DLD1 (cell line): ENCODE measurements around the gene OSTM1.

Experiments
- in situ Hi-C: cut with HindIII; loops from 2 replicates; pipeline ENCODE4 v1.10.0; 2017; ENCODE audit warnings: low sequenced_read_pairs

The OSTM1 gene, protein sequence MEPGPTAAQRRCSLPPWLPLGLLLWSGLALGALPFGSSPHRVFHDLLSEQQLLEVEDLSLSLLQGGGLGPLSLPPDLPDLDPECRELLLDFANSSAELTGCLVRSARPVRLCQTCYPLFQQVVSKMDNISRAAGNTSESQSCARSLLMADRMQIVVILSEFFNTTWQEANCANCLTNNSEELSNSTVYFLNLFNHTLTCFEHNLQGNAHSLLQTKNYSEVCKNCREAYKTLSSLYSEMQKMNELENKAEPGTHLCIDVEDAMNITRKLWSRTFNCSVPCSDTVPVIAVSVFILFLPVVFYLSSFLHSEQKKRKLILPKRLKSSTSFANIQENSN

DNA sequence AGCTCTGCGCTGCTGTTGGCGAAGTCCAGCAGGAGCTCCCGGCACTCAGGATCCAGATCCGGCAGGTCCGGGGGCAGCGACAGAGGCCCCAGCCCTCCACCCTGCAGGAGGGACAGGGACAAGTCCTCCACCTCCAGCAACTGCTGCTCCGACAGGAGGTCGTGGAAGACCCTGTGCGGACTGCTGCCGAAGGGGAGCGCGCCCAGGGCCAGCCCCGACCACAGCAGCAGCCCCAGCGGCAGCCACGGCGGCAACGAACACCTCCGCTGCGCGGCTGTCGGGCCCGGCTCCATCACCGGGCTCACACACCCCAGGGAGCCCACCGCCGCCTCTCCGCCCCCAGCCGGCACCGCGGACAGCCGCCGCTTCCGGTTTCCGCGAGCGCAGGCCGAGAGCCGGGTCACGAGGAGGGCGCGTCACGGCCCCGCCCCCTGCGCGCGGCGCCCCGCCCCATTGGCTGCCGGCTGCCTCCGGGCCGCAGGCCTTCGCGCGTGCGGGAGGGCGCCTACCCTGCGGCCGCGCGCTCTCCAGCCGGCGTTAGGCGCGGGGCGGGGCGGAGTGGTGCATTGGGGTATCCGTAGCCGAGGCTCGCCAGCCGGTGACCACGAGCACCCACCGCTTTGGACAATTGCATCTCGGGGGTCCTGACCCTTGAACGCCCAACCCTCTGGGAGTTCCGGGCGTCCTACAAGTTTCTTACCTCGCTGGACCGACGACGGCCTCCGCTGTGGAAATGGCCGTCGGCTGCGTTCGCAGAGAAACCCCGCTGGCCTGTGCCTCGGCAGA, at the start of gene OSTM1:
Gene OSTM1 (minus strand): TSS at position 383 of the 786 bp plus-strand sequence. CDS start 90 bp downstream, at position 293.
- in situ Hi-C loops: no loop called here

GRCh38 chr6:108123946-108124345, 49.4 kb upstream of the OSTM1 start:
- in situ Hi-C loops: no loop called here

DNA sequence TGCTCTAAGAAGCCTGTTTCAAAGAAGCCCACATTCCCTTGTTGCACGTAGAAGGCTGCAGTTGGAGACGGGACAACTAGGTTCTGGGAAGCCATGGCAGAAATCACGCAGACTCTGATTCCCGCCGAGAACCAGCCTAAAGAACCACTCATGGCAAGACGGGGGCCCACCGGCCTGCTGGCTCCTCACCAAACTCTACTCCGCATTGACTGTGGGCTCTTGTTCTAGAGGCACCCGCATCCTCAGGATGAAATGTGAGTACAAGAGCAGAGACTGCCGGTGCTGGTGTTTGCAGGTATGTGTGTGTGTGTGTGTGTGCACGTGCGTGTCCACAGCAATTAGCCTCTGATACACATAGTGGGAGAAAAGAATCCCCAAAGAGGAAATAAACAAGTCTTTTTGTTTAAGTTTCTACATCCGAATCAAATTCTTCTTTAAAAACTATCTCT, 49.0 kb upstream of the OSTM1 start:
- in situ Hi-C loops: no loop called here

GRCh38 chr6:108121612-108122011, 47.1 kb upstream of the OSTM1 start:
- in situ Hi-C loops: no loop called here

GRCh38 chr6:108120311-108120710, 45.8 kb upstream of the OSTM1 start:
- in situ Hi-C loops: no loop called here

GRCh38 chr6:108119769-108120141, 45.2 kb upstream of the OSTM1 start:
- in situ Hi-C loops: no loop called here

DNA sequence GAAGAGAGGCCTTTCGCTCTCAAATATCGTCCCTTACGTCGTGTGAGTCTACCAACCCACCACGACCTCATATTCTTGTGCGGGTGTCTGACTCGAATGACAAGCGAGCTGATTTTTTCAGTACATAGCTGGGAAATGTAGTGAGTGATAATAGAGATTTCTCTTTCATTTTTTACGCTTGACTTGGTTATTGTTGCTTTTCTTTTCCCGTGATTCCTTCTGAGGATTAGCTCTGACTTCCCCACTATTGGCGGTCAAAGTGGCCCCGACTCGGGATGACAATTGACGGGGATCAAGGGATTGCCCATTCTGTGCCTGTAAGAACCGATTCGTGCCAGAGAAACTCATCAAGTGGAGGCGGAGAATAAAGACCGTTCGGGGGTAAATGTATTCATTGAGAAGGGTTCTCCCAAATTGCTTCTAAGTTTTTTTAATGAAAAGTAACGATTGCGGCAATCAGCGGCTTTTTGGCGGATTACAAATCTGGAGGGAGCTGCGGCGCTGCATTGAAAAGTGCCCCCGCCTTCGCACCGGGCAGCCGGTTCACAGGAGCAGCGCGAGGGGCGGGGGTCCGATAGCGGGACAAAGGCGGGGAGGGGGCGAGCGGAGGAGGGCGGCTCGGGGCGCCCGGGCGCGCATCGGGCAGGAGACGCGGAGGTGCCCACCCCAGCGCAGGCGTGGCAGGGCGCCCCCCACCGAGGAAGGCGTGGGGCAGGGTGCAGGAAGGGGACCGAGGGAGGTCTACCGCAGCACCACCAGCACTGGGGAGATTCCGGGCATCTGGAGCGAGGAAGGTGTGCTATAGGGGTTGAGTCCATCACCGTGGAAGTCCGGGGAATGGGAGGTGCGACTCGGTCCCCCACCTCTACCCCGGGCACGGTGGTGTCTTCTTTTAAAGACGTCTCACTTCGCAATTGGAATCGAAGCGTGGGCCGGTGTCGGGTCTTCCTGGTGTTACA, 44.5 kb upstream of the OSTM1 start:
- in situ Hi-C loops: no loop called here

- in situ Hi-C loops: no loop called here
These were observed 43.8 kb upstream of the OSTM1 start for GRCh38 chr6:108118359-108118724.

- in situ Hi-C loops: no loop called here
These were observed 43.2 kb upstream of the OSTM1 start for GRCh38 chr6:108117427-108118358.

- in situ Hi-C loops: no loop called here
These were observed 42.2 kb upstream of the OSTM1 start for GRCh38 chr6:108116546-108117426.

- in situ Hi-C loops: no loop called here
These were observed 41.1 kb upstream of the OSTM1 start for GRCh38 chr6:108115598-108116058.

DNA sequence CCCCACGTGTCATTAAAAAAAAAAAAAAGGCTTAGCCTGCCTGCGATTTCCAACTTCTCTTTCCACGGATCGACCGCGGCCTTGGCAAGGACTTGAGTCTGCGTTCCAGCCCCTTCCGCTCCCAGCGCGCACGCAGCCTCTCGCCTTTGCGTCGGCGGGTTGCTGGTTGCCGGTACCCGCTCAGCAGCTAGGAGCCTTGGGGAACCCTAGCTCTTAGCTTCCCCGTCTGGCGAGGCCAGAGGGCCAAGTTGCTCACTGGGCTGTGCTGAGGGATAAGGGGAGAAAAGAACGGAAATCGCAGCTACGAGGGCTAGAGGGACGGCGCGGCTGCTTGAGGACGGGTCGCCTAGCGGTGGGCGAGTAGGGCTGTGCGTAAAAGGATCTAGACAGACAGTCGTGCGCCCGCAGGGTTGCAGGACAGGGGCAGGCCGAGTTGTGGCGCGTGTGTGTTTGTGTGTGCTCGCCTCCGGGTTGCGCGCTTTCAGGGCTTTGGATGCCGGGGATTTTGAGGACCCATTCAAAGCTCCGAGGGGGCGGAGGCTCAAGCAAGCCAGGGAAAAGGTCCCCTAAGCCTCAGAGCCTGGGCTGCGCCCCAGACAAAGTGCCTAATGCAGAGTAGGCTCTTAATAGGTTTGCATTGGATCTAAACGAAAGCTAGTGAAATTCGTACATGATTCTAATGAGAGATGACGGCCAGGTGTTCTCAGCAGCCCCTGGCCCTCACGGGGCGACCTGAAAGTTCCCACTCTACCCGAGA, 40.5 kb upstream of the OSTM1 start:
- in situ Hi-C loops: no loop called here

DNA sequence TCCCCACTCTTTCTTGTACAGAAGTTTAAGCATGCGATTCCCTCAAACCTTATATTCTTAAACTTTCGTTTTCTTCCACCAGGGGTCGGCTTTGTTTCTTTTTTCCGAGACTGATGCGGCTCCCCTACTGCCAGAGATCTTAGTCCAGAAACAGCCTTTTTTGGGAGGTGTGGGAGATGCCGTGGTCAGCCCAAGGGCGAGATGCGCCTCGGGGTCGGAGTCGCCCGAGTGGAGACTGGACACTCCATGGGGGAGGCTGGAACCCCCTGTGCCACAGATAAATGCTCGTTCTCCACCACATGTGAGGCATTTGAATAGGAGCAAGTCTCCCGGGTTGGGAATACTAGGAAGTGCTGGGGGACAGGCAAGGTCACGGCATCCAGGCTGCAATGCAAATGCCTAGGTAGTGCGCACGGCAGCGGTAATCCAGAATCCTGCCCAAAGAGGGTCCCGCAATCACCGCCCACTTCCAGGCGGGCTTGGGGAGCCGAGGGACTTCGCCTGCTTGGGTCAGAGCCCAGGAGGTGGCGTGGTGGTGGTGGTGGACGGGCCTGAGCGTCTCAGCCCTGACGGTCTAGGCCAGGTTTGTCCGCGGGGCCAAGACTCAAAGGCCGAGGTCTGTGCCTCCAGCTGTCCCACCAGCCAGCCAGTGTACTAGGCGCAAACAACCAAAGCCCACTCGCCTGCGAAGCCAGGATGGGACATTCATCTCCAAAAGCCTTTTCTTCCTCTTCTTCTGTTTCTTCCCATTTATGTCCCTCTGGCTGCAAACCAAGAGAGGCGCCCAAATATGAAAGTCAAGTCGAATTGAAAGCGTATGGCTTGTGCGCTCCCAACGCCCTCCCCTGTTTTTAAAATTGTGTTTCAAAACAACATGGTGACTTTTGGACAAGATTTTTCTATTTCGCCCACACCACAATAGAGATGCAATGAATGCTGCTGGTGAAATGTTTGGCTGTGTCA, 39.3 kb upstream of the OSTM1 start:
- in situ Hi-C loops: no loop called here

GRCh38 chr6:108108374-108108773, 33.8 kb upstream of the OSTM1 start:
- in situ Hi-C loops: no loop called here

DNA sequence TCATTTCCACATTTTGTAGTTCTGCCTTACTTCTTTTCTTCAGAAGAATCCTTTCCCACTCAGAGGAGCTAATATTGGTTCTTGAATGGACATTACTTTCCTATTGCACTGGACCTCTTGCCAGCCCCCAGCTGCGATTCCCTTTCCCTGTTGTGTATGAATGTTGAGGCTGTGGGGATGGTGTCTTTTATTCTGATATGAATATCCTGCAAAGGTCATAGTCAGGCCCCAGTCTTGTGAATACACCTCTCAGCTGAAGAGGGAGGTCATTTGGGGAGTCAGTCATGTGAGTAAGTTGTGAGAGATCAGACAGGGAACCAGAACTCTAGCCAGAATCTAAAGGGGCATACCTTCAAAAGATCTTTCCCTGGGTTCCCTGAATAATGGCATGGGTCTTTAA, 32.6 kb upstream of the OSTM1 start:
- in situ Hi-C loops: no loop called here

GRCh38 chr6:108106694-108107093, 32.2 kb upstream of the OSTM1 start:
- in situ Hi-C loops: no loop called here

GRCh38 chr6:108106261-108106660, 31.7 kb upstream of the OSTM1 start:
- in situ Hi-C loops: no loop called here
